ENCODE data around the gene CNTNAP2.

The CNTNAP2 gene

GRCh38 chr7:146479040-146479439, 362.4 kb downstream of the CNTNAP2 start:
- no peak for TF ChIP-seq CTCF (conservative IDR thresholded peaks at IDR 0.05; ENCODE audit: low read depth, low read length)
- DNase-seq (ENCODE audit: low read depth): no peak
- H3K4me3 ChIP-seq (ENCODE audit: low read depth, low read length): no peak overlapping the region

- no peak for DNase-seq (ENCODE audit: low read depth)
- no peak for TF ChIP-seq CTCF (conservative IDR thresholded peaks at IDR 0.05; ENCODE audit: low read depth, low read length)
- H3K4me3 ChIP-seq (ENCODE audit: low read depth, low read length): no peak overlapping the region
Measured at GRCh38 chr7:146486519-146486918, 369.9 kb downstream of the CNTNAP2 start.

- H3K4me3 ChIP-seq (ENCODE audit: low read depth, low read length): no peak overlapping the region
- TF ChIP-seq CTCF (conservative IDR thresholded peaks at IDR 0.05; ENCODE audit: low read depth, low read length): no peak
- DNase-seq (ENCODE audit: low read depth): no peak
Measured at GRCh38 chr7:146492017-146492416, 375.4 kb downstream of the CNTNAP2 start.

- H3K4me3 ChIP-seq (ENCODE audit: low read depth, low read length): no peak overlapping the region
- no peak for DNase-seq (ENCODE audit: low read depth)
- TF ChIP-seq CTCF (conservative IDR thresholded peaks at IDR 0.05; ENCODE audit: low read depth, low read length): no peak
Measured at GRCh38 chr7:146494952-146495596, 378.5 kb downstream of the CNTNAP2 start.

- H3K4me3 ChIP-seq (ENCODE audit: low read depth, low read length): no peak overlapping the region
- no peak for TF ChIP-seq CTCF (conservative IDR thresholded peaks at IDR 0.05; ENCODE audit: low read depth, low read length)
- no peak for DNase-seq (ENCODE audit: low read depth)
Measured at GRCh38 chr7:146496657-146497056, 380.1 kb downstream of the CNTNAP2 start.

GRCh38 chr7:146499970-146500369, 383.4 kb downstream of the CNTNAP2 start:
- no peak for DNase-seq (ENCODE audit: low read depth)
- no peak overlapping the region for H3K4me3 ChIP-seq (ENCODE audit: low read depth, low read length)
- TF ChIP-seq CTCF (conservative IDR thresholded peaks at IDR 0.05; ENCODE audit: low read depth, low read length): no peak

- no peak for DNase-seq (ENCODE audit: low read depth)
- no peak for TF ChIP-seq CTCF (conservative IDR thresholded peaks at IDR 0.05; ENCODE audit: low read depth, low read length)
- no peak overlapping the region for H3K4me3 ChIP-seq (ENCODE audit: low read depth, low read length)
Measured at GRCh38 chr7:146503844-146504243, 387.2 kb downstream of the CNTNAP2 start.

All from choroid plexus epithelial cell (primary cell).